Neural progenitor cell (in vitro differentiated cells): Measurements from ENCODE around the gene NUDT3.

Experiments used
- CTCF ChIP-seq: fragments of 200-600 bp; sonication (generic); IDR thresholded peaks from 2 replicates; pipeline ENCODE4 v1.5.1; 2017; ENCODE audit warnings: antibody characterized with exemption, mild to moderate bottlenecking
- EZH2 ChIP-seq: fragments of 200-600 bp; sonication (generic); IDR thresholded peaks from 2 replicates; pipeline ENCODE4 v1.6.1; 2017; ENCODE audit warnings: antibody characterized with exemption, mild to moderate bottlenecking, moderate library complexity
- EZH2phosphoT487 ChIP-seq: fragments of 200-600 bp; sonication (generic); IDR thresholded peaks from 2 replicates; pipeline ENCODE4 v1.6.1; 2017; ENCODE audit warnings: antibody characterized with exemption

- TF ChIP-seq CTCF, result peak; percentile 44
- no peak for TF ChIP-seq EZH2phosphoT487
- TF ChIP-seq EZH2, result no peak
These were observed 145.7 kb downstream of the NUDT3 start for GRCh38 chr6:34246563-34247391.
